GM18907 (cell line): ENCODE results near the gene TBC1D1.

Source experiments
- ATAC-seq: cut with Tn5 transposase; IDR thresholded peaks from one replicate; pipeline ENCODE4 v1.9.1; 2021; ENCODE audit warnings: mild to moderate bottlenecking, moderate library complexity; ENCODE audit not compliant: unreplicated experiment

Gene TBC1D1

DNA sequence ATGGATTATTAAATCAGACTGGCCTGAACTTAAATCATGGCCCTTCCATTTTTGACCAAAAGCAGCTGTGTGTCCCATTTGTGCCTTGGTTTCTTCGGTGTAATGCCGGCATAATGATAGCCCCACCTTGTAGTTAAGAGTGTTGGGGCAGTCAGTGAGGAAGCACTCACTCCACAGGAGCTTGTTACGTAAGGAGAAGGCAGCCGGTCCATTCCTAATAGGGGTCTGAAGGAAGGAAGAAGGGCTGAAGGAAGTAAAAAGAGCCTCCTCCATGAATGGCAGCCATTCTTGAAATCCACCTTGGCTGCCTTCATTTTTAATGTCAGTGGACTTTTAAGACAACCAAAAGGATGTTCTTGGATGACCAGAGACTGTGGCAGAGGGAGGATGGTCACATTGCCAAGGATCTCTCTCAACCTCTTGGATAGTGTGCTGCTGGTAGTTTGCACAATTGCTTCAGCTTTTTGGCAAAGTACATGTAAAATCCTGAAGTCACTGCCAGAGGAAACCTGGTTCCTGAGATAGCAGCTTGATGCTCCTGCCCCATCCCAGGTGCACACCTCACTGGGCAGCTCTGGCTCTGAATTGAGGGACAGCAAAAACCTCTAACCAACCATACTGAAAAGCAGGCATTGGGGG lies 182.8 kb downstream of the TBC1D1 start:
- no peak for ATAC-seq

DNA sequence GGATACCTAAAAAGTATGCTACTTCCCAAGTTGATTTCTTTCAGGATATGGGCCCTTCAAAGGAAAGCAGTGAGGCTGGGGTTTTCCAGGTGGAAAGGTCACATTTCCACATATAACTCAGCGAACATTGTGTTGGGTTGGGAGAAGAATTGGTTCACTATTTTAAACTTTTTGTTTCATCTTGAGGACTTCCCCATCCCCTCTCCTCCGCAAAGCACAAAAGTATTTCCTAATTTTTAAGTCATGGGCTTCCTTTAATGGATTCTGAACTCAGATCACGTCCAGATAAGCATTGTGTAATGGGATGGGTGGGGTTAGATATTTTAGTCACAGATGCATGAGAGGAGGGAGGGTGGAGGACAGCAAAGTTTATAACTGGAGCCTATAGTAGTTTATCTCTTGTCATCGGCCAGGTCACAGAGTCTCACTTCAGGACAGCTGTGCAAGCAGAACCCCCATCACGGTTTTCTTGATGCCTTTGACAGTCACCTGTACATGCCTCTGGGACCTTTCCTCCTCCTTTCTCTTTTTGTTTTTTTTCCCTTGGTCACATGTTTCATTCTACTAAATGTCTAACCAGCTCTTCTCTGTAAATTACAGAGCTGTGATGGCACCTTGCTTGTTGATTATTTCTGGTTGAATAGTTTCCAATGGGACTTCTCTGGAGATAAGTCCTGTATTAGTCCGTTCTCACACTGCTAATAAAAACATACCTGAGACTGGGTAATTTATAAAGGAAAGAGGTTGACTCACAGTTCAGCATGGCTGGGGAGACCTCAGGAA lies 184.7 kb downstream of the TBC1D1 start:
- ATAC-seq: no peak

DNA sequence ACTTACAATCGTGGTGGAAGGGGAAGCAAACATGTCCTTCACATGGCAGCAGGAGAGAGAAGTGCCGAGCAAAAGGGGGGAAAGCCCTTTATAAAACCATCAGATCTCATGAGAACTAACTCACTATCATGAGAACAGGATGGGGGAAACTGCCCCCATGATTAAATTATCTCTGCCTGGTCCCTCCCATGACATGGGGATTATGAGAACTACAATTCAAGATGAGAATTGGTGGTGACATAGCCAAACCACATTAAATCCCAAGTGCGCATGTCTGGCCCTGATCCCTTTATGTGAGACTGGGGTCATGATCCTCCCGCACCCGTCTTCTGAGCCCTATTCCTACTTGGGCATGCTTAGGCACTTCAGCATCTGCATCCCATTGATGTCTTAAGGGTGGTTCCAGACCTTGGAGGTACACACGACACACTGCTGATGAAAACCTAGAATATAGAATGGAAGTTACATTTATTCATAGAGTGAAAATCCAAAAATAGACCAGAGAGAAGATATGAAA lies 185.3 kb downstream of the TBC1D1 start:
- no peak for ATAC-seq

DNA sequence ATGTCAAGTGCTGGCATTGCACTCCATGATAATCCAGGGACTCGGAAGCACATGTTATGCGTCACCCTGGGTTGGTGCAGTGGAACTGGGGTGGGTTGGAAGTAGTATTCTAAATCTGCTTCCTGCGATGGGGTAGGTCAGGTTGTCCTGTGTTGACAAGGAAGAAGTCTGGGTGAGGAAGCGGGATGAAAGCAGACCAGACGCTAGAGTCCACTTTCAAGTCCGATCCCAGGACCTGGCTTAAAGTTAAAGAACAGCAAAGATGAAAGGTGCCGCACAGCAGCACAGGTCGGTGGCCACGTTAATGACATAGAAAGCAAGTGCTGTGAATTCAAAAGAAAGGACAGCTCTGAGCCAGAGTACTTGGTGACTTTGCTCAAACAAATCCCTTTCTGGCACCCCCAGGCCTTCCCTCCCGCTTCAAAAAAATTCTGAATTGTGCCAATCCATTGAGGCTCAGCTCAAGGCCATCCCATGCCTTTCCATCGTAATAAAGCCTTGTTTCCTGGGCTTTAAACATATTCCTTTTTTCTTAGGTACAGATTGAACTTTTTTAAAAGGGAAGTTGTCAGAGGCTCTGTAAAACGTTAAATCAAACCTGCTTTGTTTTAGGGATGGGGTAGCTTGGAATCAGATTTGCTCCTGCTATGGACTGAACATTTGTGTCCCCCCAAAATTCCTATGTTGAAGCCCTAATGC lies 187.1 kb downstream of the TBC1D1 start:
- ATAC-seq: no peak

DNA sequence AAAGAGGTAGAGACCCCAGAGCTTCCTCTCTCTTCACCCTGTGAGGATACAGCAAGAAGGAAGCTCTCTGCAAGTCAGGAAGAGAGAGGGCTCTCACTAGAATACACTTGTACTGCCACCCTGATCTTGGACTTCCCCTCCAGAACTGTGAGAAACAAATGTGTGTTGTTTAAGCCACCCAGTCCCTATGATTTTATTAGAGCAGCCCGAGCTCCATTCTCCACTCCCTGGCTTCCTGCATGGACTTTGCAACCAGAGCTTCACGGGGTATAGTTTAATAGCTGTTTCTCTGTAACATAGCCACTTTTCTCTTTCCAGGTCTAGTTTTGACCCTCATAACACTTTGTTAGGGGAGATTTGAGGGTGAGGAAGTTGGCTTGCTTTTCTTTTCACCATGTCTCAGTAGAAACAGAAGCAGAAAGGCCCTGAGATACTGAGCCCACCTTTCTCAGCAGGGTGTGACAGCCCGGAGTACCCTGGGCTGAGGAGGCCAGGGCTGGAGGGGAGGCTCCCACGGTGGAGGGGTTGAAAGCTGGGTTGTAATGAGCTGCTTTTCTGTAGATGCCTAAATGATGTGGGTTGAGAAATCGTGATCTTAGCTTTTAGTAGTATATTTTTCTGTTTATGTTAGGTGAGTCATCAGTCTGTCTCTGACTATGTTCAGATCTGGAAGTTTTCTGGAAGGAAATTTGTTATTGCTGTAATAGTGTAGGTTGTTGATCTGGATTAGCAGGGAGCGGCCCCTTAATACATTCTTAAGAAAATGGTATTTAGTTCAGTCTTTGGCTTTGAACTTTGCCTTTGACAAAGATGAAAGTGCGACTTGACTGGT lies 187.9 kb downstream of the TBC1D1 start:
- no peak for ATAC-seq

DNA sequence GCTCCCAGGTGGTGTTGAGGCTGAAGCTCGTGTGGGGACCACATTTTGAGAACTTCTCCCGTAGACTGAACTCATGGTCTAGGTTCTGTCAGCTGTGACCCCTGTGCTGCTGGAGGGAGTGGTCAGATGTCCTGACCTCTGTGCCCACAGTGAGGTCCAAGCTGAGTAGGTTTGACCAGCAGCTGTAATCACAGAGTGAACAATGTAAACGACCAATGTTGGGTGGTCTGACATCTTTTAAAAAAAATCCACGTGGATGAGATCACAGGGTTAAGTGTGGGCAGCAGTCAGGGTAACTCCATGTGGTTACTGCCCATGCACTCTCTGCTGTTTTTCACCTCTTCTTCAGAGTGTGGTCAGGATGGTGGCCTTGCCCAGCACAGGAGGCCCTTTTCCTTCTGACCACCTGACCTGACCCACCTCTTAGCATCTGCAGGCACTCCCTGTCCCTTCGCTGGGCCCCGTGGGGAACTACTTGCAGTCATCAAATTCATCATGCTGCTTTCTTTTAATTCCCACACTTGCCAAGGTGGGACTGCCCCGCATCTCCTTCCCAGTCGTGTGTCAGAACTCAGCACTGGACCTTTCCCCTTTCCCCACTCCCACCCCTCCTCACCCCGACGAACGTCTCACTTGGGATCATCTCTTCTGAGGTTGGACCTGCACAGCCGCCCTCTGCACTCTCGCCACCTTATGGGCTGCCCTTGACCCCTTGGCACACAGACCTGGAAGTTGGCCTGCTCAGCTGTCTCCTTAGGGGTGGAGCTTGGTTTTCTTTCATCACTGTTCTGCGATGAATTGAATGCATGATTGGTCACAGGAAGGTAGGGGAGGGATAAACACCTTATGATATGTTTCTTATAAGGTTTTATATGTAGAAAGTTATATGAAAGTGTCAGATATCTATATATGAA lies 189.4 kb downstream of the TBC1D1 start:
- no peak for ATAC-seq

DNA sequence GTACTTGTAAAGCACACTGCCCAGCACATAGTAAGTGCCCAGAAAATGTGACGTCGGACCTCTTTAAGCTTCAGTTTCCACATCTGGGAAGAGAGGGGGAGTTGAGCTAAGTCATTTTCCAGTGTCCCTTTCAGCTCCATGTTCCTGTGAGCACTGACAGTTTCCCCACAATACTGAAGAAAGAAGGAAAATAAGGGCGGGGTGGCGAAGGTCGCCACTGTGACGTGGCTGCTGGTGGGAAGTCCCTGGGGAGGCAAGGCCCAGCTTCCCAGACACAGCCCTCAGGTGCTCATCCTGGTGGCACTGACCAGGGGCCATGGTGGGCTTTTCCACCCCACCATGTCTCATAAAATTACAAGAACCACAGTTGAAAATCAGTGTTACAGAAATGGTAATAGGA lies 191.1 kb downstream of the TBC1D1 start:
- no peak for ATAC-seq

DNA sequence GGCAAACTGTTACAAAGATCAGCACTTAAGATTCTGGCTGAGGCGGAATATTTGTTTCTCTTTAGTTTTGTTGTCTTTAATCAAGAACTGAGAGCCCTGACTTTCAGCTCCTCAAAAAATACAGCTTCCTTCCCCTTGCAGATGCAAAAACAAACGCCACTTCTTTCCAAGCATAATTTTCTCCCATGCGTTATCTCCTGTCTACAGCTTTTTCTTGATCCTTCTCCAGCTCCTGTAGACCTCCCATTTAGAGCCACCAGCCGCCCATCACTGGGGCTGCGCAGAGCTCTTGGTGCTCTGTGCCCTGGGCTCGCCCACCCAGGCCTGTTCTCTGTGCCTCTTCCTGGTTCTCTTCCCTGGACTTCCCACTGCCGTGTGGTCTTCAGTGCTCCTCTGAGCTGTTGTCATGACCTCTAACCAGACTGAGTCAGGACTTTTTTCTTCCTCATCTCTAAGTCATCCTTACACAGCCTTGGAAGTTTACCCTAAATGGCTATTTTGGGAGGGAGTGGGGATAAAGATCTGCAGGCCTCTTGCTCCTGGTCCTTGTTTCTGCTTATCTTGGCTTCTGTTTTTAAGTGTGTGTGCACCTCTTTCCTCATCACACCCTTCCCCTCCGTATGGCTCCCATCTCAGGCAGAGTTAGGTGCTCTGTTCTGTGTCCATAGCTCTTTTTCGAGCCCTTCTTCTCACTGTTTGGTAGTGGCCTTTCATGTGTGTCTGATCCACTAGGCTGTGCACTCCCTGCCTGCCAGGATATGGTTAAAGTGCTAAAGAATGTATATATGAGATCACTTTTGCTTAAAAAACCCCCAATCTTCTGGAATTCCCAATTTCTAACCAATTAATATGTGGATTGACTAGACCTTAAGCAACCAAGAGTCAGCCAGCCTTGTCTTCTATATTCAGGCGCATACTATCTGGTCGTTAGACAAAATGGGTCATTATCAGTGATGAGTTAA lies 191.8 kb downstream of the TBC1D1 start:
- no peak for ATAC-seq

DNA sequence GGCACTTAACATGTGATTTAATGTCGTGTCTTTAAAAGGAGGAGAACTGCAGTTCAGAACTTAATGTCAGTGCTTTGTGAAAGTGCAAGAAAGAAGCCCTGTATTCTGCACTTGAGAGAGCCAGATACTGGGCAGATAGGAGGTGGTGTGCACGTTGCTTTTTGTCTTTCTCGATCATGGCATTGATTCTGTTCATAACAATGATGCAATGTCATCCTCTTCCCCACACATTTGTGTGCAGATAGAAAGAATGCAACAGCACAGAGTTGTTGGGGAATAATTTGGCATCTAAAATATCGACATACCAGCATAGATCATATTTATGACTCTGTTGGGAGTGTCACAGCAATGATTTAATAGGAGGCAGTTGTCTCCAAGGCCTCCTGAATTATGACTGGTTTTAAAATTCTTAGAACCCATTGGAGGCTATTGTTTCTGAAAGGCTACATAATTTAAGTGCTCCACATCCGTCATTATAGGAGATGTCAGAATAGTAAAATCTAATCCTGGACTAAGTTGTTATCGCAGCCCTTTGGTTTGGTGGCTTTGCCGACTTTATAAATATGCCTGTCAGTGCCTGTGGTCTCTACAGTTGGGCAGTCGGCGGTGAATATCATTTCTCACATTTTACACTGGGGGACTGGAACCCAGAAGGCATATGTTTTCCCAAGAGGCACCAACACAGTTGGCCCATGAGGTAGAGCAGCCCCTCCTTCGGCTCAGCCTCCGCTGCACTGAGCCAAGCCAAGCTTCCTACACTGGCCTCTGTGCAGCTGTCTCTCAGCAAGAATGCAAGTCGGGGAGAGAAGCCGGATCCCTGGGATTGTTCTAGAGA lies 194.2 kb downstream of the TBC1D1 start:
- no peak for ATAC-seq

DNA sequence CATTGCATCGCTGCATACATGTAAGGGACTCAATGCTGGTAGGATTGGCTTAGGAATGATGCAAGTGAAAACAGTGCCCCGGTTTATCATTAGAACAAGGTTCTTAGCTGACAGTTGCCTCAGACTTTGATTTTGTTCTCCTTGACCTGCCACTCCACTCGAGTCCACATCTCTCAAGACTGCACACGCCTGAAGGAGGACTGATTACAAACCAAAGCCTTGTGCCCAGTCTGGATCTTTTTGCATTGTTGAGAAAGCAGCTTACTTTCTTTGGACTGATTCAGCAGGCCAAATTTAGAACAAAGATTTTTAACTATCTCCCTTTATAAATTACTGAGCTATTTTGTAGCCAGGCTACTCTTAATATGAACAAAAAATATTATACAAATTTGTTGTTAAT lies 194.9 kb downstream of the TBC1D1 start:
- no peak for ATAC-seq

DNA sequence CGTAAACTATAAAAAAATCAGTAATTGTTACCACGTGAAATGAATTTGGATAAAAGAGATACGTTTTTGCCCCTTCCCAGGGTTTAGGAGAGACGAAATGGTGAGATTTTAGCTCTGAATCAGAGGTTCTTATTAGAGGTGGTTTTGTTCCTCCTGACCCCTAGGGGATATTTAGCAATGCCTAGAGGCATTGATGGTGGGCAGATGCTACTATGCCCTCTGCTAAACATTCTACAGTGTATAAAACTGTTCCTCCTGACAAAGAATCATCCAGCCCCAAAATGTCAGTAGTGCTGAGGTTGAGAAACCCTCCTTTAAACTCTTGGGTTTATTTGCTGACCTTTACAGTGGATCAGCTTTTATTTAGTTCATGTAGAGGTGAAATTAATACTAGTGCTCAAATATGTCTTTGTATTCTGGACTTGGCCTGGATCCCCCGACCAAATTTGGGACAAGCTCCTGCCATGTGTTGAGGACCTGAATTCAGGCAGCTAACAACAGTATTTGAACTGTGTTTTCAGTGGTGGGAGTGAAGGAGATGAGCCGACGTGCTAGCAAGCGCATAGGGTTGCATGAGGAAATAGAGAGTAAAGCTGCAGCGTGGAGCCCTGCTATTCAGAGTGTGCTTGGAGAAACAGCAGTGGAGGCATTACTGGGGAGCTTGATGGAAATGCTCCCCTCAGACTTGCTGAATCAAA lies 195.4 kb downstream of the TBC1D1 start:
- no peak for ATAC-seq

DNA sequence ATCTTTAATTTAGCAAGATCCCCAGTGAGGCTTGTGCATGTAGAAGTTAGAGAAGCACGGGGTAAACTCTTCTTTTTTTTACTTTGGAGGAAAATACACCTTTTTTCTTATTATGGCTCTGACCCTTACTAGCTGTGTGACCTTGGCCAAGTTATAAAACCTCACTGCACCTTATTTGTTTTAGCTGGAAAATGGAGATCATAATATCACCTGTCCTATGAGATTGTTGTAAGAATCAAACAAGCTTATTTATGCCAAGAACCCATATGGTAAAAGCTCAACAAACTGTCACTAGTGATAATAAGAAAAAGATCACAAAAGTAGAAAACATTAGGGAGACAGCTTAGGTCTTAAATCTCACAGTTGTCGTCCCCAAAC lies 196.0 kb downstream of the TBC1D1 start:
- no peak for ATAC-seq

DNA sequence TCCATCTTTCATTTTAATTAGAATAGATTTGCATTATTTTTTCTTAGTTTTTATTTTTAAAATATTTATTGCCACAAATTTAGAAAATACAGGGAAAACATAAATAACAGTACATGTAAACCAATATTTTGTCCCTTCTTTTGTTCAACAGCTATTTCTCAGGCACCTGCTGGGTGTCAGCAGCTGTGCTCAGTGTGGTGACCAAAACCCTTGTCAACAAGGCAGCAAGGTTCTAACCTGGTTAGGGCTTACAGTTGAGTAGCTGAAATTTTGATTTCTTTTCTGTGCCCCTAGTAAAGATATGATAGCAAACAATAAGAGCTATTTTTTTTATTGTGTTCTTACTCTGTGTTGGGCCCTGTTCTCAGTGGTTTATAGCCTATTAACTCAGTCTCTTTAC lies 197.4 kb downstream of the TBC1D1 start:
- no peak for ATAC-seq

DNA sequence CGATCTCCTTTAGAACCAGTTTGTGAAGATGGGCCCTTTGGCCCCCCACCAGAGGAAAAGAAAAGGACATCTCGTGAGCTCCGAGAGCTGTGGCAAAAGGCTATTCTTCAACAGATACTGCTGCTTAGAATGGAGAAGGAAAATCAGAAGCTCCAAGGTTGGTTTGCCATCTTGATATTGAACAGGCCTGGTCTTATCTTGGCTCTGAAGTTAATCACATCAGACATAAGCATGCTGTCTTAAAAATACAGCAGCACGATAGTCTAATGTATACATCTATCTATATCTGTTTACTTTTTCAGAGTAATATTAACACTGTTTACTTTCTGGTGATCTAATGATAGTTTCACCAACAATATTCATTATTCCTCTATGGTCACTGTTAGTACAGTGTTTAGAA lies 199.1 kb downstream of the TBC1D1 start:
- no peak for ATAC-seq

DNA sequence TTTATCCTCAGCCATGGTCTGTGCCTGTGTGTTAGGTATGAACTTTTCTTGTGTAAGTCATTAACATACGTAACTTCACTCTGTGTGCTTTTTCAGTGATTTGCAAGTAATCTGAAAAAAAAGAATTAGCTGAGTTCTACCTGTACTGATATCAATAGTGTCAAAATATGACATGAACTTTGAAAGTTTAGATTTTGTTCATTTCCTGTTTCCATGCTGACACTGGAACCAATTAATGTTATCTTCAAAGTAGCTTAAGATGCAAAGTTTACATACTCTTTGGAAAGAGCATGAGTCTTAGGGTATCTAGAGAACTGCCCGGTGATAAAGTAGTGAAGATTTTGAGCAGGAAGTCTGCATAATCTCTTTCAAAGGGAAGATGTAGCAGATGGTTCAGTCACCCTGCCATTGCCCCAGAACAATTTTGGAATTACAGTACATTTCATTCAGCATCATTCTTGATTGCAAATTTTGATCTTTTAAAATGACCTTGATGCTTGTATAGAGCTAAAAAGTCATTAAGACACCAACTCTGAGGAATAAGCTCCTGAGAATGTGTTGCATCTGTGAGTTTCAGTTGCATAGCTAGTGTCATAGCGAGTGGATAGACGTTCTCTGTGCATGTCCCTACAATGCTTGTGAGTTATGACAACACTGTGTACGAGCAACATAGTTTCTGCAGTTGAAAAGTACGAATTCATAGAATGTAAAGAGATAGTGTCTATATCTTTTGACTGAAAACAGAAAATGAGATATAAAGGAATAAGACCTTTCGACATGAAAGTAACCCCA lies 199.8 kb downstream of the TBC1D1 start:
- ATAC-seq: no peak

DNA sequence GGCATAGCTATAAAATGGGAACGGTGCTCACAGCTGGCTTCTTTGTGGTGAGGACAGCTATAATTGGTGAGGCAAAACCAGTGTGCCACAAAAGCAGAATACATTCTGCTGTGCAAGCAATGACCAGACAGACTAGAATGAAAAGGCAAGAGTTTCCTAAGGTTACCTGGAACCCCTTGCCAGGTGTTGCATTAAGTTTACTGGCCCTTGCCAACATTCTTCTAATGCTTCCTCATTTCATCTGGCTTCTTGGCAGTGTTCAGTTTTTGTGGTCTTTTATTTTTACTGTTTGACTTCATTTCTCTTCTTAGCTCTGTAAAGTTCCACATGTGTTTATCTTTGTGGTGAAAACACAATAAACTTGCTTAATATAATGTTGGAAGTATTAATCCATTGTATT lies 200.8 kb downstream of the TBC1D1 start:
- ATAC-seq: no peak

DNA sequence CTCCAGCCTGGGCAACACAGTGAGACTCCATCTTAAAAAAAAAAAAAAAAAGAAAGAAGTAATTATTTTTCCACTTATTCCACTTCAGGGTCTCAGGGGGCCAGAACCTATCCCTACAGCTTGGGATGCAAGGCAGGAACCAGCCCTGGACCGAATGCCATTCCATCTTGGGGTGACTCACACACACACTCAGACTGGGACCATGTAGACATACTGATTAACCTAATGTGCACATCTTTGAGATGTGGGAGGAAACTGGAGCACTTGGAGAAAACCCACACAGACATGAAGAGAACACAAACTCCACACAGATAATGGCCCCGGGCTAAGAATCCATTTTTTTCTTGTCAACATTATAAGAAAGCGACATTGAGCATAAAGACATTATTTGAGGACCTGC lies 201.8 kb downstream of the TBC1D1 start:
- ATAC-seq: no peak
